Neural cell (in vitro differentiated cells): Measurements from ENCODE around the gene KDM8.
"Not testable (repeated sequence)": the region's sequence is repeated elsewhere in the genome, so short reads cannot be mapped to it uniquely, and the experiment has no call there.

ENCODE experiments used
- EP300 ChIP-seq: fragments of 450-650 bp; conservative IDR thresholded peaks from 2 replicates; pipeline ENCODE4 v1.6.1; 2014; ENCODE audit warnings: antibody characterized with exemption, mild to moderate bottlenecking, moderate library complexity; ENCODE audit not compliant: poor library complexity, severe bottlenecking
- POLR2AphosphoS5 ChIP-seq: IDR thresholded peaks from 2 replicates; pipeline ENCODE4 v1.6.1; 2012
- TF ChIP-seq, protein P1 (sequence below): fragments of 450-650 bp; IDR thresholded peaks from 2 replicates; pipeline ENCODE4 v1.5.1; 2014; ENCODE audit warnings: antibody characterized with exemption, mild to moderate bottlenecking, moderate library complexity; ENCODE audit not compliant: poor library complexity, severe bottlenecking
- TF ChIP-seq, protein P2 (sequence below): IDR thresholded peaks from 2 replicates; pipeline ENCODE4 v1.6.1; 2012; ENCODE audit warnings: borderline replicate concordance

DNA sequence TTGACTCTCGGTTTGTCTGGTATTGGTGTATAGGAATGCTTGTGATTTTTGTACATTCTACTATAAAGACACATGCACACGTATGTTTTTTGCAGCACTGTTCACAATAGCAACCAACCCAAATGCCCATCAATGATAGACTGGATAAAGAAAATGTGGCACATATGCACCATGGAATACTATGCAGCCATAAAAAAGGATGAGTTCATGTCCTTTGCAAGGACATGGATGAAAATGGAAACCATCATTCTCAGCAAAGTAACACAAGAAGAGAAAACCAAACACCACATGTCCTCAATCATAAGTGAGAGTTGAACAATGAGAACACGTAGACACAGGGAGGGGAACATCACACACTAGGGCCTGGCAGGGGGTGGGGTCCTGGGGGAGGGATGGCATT lies 2.4 kb upstream of the KDM8 start:
- TF ChIP-seq EP300, POLR2AphosphoS5: not testable (repeated sequence)
- TF ChIP-seq, protein P1, sequence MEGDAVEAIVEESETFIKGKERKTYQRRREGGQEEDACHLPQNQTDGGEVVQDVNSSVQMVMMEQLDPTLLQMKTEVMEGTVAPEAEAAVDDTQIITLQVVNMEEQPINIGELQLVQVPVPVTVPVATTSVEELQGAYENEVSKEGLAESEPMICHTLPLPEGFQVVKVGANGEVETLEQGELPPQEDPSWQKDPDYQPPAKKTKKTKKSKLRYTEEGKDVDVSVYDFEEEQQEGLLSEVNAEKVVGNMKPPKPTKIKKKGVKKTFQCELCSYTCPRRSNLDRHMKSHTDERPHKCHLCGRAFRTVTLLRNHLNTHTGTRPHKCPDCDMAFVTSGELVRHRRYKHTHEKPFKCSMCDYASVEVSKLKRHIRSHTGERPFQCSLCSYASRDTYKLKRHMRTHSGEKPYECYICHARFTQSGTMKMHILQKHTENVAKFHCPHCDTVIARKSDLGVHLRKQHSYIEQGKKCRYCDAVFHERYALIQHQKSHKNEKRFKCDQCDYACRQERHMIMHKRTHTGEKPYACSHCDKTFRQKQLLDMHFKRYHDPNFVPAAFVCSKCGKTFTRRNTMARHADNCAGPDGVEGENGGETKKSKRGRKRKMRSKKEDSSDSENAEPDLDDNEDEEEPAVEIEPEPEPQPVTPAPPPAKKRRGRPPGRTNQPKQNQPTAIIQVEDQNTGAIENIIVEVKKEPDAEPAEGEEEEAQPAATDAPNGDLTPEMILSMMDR, result not testable (repeated sequence)
- TF ChIP-seq, protein P2, sequence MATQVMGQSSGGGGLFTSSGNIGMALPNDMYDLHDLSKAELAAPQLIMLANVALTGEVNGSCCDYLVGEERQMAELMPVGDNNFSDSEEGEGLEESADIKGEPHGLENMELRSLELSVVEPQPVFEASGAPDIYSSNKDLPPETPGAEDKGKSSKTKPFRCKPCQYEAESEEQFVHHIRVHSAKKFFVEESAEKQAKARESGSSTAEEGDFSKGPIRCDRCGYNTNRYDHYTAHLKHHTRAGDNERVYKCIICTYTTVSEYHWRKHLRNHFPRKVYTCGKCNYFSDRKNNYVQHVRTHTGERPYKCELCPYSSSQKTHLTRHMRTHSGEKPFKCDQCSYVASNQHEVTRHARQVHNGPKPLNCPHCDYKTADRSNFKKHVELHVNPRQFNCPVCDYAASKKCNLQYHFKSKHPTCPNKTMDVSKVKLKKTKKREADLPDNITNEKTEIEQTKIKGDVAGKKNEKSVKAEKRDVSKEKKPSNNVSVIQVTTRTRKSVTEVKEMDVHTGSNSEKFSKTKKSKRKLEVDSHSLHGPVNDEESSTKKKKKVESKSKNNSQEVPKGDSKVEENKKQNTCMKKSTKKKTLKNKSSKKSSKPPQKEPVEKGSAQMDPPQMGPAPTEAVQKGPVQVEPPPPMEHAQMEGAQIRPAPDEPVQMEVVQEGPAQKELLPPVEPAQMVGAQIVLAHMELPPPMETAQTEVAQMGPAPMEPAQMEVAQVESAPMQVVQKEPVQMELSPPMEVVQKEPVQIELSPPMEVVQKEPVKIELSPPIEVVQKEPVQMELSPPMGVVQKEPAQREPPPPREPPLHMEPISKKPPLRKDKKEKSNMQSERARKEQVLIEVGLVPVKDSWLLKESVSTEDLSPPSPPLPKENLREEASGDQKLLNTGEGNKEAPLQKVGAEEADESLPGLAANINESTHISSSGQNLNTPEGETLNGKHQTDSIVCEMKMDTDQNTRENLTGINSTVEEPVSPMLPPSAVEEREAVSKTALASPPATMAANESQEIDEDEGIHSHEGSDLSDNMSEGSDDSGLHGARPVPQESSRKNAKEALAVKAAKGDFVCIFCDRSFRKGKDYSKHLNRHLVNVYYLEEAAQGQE, result not testable (repeated sequence)
